GM04504 (cell line): ENCODE results near the gene ANKS3.

Experiments
- DNase-seq: peaks from one replicate; pipeline ENCODE4 v3.0.0-alpha.2; 2012; ENCODE audit warnings: low read depth

The ANKS3 gene, protein sequence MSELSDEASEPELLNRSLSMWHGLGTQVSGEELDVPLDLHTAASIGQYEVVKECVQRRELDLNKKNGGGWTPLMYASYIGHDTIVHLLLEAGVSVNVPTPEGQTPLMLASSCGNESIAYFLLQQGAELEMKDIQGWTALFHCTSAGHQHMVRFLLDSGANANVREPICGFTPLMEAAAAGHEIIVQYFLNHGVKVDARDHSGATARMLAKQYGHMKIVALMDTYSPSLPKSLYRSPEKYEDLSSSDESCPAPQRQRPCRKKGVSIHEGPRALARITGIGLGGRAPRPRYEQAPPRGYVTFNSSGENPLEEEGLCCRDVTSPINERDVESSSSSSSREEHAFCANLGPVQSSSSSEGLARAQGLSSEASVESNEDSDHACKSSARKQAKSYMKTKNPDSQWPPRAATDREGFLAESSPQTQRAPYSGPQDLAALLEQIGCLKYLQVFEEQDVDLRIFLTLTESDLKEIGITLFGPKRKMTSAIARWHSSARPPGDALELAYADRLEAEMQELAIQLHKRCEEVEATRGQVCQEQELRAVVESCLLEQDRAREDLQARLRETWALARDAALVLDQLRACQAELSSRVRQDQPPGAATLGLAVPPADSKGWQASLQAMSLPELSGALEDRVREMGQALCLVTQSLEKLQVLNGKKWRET

DNA sequence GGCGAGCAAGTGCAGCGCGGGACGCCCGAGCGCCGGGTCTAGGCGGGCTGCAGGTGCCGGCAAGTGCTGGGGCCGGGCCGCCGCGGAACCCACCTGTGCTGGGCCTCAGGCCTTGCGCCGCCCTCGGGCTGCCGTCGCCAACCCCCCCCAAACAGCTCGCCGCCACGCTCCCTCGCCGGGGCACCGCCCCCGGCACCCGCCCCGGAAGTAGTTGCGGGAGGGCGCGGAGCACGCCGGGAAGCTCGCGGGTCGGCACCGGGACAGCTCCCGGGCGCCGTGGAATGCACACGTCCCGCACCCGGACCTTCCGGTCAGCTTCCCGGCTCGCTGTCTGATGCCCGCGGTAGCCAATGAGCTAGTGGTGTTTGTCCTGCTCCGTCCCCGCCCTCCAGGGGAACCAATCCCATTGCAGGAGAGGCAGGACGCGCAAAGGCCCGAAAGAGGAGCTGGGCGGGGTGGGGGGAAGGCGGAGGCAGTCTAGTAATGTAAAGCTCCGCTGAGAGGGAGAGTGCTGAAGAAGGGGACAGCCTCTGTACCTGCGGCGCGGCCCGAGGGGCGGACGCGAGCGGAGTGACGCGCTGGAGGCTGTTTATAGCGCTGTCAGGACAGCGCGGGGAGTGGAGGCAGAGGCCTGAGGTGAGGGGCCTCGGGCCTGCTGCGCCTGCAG is at the start of gene ANKS3, which contains the start of gene DNAAF8:
Gene ANKS3, minus strand, starts transcription at position 209 of the 667 bp plus-strand sequence. CDS start 4,122 bp downstream, outside the sequence.
Gene DNAAF8, plus strand, starts transcription at position 475 of the 667 bp plus-strand sequence. CDS start 1,978 bp downstream, outside the sequence.
- DNase-seq: peak; percentile 96

DNA sequence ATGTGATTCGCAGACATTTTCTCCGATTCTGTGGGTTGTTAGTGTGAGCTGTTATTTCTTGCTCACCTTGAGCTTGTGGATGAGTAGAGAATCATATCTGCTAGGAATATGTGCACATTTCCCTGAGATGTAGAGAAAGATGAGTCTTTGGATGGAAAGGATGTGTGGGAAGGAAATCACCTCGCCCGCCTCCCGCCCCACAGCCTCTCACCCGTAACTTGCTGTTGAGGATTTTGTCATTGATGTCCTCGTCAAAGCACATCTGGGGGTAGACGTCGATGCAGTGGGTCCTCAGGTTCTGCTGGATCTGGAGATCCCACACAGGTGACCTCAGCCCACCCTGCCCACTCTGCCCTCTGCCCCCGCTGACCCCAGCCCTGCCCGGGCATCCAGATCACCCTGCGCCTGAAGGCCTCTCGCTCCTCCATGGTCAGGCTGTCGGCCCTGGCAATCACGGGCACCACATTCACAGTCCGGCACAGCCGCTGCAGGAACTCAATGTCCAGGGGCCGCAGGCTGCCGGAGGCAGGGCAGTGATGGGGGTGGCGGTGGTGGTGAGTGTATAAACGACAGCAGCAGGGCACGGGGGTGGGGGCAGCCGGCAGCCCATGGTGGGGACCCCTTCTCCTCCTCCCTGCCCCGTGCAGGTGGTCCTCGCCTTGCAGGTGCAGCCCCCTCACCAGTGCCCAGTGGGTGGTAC is 49.3 kb upstream of the ANKS3 start:
- DNase-seq: no peak

DNA sequence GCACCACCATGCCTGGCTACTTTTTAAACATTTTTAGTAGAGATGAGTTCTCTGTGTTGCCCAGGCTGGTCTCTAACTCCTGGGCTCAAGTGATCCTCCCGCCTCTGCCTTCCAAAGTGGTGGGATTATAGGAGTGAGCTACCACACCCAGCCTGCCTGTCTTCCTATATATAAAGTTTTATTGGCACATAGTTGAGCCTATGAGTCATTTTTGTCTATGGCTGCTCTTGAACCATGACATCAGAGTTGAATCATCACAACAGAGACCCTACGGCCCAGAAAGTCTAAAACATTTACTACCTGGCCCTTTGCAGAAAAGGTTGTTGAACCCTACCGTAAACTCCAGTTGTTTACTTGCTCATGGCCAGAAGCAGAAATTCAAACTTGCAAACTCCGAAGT is 46.2 kb upstream of the ANKS3 start:
- no peak for DNase-seq

DNA sequence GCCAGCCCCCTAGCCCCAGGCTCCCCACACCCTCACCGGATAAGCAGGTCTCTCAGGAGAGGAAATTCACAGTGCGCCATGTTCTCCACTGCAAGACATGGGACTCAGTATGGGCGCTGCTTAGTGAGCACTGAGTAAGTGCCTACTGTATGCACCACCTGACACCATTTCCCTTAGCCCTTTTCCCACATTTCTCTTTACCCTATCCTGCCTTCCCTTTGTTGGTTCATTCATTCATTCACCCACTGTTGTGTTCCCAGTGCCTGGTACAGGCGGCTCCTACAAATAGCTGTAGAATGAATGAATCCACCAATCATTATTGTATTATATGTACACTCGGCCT is 44.0 kb upstream of the ANKS3 start:
- DNase-seq: no peak

DNA sequence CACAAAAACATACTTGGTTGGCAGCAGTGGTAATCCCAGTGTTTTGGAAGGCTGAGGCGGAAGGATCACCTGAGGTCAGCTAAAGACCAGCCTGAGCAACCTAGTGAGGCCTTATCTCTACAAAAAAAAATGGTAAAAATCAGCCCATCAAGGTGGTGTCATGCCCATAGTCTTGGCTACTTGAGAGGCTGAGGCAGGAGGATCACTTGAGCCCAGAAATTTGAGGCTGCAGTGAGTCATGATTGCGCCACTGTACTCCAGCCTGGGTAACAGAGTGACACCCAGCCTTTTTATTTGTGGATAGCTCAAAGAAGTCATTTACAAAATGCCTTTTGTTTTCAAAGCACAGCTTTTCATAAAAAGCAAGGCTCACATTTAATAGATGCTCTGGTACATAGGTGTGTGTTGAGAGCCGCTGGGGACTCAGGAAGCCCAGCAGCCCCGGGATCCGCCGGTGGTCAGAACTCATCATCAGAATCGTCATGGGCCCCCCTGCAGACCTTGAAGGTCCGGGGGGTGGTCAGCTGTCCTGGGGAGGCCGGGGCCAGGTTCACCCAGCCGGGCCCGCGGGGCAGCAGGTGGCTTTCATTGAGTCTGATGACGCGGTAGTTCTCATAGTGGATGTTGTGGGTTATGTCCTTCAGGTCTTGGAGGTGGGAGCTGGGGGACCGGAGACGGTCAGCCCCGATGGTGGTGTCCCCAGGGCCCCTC is 43.4 kb upstream of the ANKS3 start:
- DNase-seq: no peak

DNA sequence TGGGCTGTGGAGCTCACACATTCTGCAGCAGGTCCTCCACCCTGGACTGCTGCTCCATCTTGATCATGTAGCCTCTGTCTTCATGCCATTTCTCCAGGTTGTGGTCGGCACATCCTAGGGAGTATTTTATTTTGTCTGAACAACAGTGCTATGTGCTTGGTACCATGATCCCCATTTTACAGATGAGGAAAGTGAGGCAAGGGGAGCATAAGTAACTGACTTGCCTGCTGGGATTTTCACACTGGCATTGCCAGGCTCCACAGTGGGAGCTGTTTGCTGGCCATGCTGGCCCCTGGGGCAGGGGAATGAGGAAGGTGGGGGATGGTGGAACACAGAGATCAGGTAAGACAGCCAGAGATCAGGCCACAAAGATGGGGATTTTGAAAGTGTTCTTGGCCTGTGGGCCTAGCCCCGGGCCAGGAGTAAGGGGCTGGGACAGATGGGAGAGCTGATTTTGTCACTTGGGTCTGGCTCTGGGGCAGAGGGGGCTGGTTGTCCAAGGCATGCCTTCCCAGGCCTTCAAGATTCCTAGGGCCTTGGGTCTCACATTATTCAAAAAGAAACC is 42.2 kb upstream of the ANKS3 start:
- no peak for DNase-seq

DNA sequence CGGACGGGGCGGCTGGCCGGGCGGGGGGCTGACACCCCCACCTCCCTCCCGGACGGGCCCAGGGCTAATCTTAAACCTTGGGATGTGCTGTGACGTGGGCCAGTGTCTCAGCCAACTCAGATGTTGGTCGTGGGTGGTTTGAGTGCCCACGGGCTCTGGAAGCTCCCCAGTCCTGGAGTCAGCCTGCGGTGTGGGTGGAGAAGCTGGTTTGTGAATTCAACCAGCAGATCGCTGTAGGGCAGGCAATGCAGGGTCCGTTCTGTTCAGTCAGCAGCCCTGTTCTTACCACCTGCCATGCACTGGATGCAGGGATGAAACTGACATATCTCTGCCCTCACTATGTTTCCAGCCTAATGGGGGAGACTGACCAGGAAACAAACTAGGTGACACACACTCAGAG is 40.9 kb upstream of the ANKS3 start:
- DNase-seq: no peak

DNA sequence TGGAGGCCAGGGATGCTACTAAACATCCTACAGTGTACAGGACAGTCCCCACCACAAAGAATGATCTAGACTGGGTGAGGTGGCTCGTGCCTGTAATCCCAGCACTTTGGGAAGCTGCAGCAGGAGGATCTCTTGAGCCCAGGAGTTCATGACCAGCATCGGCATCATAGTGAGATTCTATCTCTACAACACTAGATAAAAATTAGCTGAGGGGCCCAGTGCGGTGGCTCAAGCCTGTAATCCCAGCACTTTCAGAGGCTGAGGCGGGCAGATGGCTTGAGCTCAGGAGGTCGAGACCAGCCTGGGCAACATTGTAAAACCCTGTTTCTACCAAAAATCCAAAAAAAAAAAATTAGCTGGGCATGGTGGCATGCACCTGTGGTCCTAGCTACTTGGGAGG is 38.3 kb upstream of the ANKS3 start:
- DNase-seq: no peak

DNA sequence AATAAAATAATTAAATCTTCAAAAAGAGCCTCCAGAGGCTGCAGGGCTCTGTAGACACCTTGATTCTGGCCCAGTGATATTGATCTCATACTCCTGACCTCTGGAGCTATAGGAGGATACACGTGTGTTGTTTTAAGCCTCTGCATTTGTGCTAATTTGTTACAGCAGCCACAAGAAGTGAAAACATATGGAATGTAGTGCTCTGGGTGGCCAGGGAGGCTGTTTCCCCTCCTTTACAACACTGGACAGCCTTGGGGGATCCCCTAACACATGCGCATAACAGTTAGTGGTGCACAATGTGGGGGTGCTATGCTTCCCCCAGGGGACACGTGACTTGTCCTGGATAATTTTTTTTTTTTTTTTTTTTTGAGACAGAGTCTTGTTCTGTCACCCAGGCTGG is 37.6 kb upstream of the ANKS3 start:
- no peak for DNase-seq

DNA sequence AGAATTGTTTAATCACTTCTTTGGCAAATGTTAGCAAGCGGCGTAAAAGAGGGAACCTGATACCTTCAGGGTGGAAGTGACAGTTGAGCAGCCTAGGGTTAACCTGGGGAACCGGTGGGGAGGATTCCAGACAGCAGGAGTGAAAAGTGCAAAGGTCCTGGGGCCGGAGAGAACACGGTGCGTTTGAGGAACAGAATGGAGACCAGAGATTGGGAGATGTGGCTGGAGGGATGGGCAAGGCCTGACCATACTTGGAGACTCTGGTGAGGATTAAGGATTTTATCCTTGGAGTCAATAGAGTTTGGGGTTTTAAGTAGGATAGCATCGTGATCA is 35.2 kb upstream of the ANKS3 start:
- DNase-seq: no peak

DNA sequence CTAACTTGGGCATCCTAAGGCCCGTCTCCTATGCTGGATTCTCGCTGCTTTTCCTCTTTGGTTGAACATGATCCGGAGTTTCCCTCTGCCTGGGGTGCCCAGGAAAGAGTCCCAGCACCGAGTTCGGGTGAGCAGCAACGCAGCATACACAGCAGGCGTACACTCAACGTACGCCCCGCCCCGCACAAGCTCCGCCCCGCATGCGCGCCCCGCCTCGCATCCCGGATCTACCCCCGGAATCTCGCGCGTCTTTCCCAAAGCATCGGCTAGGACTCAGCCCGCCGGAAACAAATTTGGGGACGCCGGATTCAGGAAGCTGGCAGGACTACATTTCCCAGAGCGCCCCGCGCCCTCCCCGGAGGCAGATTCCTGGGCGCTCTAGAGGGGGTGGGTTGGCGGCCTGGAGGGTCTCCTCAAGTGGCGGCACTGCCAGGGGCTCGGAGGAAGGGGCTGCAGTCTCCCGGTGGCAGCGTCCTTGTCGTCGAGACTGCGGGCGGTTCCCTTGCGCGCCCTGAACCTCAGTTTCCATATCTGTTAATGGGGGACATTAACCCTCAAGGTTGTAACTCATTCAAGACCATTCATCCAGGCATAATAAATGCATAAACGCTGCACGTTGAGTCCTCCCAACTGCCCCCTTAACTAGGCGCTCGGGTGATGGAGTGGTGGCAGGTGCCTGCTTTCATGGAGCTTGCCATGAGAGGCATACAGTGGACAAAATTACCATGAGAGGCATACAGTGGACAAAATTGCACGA is 34.7 kb upstream of the ANKS3 start:
- DNase-seq: peak; percentile 91

DNA sequence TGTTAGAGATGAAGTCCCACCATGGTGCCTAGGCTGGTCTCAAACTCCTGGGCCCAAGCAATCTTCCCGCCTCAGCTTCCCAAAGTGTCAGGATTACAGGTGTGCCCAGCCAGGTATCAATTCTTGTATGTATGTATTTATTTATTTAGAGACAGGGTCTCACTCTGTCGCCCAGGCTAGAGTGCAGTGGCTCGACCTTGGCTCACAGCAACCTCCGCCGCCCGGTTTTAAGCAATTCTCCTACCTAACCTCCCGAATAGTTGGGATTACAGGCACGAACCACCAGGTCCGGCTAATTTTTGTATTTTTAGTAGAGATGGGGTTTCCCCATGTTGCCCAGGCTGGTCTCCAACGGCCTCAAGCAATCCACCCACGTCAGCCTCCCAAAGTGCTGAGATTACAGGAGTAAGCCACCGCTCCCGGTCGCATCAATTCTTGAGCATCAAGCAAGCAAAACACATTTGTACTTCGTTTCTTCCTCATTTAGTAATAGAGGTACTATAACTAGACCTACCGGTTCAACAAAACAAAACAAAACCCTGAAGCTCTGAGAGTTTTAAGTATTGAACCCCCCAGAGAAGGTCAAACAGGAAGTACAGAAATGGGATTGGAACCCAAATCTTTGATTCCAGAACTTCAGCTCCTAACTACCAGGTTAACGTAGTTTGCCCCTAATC is 33.9 kb upstream of the ANKS3 start:
- no peak for DNase-seq

DNA sequence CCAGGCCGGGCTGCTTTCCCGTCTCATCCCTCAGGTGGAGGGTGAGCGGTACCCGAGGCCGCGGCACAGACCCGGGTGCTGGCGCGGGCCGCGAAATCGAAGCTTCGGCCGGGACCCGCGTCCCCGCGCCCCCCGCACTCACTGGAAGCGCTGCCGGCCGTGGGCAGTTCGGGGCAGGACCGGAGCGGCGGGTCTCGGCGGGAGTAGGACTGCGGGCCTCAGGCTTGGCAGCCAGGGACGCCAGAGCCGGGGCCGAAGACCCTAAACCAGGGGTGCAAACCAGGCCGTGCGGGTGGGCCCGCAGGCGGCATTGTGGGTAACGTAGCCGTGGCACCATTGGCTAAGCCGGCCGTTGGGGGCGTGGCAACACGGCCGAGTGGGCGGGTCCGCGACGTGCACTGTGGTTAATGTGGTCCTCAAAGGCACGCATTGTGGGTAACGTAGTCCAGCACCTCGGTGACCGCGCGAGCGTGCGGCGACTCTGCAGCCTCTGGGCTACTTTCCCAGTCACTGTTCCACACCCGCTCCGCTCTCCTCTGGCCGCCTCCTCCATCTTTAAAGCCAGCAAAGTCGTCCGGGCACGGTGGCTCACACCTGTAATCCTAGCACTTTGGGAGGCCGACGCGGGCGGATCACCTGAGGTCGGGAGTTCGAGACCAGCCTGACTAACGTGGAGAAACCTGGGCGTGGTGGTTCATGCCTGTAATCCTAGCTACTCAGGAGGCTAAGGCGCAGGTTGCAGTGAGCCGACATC is 33.0 kb upstream of the ANKS3 start, which contains the start of gene ZNF500:
Gene ZNF500, minus strand, starts transcription at position 288 of the 754 bp plus-strand sequence. CDS start 1,184 bp downstream, outside the sequence.
- DNase-seq: peak; percentile 93

DNA sequence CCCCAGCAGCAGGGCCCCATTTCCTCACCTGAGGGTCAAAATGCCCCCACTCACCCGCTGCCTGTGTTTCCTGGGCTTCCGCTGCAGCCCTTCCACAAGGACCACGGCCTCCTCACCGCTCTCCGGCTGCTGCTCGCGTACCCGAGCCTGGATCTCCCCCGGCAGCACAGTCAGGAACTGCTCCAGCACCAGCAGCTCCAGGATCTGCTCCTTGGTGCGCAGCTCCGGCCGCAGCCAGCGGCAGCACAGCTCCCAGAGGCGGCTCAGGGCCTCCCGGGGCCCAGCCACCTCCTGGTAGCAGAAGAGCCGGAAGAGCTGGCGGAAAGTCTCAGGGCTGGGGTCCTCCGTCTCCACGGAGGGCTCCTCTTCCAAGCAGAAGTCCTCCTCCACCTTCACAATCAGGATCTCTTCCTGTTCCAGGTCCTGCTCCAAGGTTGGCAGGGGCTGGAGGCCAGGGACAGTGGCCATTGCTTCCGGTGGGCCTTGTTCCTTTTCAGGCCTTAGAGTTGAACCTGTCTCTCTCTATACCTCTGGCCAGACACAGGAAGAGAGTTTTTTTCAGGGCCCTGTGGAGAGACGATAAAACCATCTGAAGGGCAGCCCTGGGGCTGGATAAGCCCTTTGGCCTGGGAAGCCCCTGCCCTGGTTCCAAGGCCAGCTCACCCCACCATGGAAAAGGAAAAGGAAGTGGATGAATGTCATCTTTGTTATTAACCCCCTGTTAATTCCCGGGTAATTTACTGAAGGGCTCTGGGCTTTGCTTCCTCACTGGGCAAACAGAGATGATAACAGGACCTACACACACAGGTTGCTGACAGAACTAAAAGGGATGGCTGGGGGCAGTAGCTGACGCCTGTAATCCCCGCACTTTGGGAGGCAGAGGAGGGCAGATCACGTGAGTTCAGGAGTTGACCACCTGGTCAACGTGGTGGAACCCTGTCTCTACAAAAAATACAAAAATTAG is 31.7 kb upstream of the ANKS3 start:
- DNase-seq: no peak

DNA sequence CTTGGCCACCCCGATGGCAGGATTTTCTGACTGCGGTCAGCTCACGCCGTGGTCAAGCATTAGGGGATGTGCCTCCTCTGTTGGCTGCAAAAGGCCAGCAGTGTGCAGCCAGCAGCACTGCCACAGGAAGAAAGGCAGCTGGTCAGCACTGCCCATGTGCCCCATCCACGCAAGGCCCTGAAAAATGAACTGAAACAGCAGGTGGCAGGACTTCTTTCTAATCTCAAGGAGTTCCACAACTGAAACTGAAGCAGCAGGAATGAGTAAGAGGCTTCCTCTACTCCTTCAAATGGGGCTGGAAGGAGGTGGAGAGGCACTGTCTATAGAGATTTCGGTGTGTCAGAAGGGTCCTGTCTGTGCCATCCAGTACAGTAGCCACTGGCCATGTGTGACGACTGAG is 29.7 kb upstream of the ANKS3 start:
- no peak for DNase-seq

DNA sequence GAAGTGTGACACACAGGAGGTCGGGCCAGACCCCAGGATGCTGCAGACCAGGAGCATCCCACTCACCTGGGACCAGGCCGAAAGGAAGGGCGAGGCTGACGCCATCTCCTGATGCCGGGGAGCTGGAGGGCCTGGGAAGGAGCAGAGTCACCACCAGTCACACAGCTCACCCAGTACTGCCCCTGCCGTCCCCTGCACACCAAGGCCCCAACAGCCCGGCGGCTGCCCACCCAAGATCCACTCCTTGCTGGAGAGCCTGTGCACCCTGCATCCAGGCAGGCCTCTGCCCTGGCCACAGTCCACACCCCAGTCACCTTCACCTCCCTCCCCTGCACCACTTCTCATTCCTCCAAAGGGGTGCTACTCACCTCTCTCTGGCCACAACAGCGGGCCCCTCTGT is 28.1 kb upstream of the ANKS3 start:
- no peak for DNase-seq

DNA sequence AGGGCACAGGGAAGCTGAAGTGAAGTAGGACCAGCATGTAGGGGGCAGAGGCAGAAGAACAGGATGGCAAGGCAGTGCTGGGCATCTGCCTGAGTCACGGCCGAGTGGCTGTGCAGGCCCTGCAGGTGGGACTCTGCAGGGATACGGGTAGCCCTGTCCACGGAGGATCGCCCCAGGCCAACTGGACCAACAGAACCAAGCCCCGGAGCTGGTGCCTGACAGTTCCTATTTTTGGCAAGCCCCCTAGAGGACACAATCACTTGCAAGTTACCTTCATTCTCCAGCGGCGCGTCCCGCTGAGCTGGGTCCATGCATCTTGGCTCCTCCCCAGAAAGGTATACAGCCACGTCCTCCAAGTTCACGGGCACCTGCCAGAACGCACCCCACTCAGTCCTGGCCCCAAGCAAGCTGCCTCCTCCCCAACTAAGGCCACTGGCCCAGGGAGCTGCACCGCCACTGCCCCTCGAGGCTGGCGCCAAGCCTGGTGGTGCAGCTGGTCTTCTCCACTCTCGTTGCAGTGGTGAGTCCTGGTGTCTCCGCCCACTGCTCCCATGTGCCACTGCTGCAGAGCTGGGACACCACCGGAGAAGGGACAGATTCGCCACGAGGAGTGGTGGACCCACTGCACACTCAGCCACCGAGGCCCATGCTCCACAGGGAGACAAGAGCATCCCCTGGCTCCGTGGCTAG is 26.3 kb upstream of the ANKS3 start:
- DNase-seq: no peak

DNA sequence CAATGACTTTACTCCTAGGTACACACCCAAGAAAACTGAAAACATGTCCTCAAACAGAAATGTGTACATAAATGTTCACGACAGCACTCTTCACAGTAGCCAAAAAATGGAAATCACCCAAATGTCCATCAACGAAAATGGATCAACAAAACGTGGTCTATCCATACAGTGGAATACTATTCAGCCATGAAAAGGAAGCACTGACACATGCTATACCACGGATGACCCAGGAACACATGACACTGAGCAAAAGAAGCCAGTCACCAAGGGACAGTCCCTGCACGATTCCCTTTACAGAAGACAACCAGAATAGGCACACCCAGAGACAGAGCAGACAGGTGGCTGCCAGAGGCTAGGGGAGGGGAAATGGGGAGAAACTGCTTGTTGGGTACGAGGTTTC is 21.6 kb upstream of the ANKS3 start:
- no peak for DNase-seq
